IMR-90 (cell line): ENCODE results near the gene MMP24. TPM values are rescaled to one million over a fixed set of nuclear protein-coding genes. Genes with fewer than 3 reads are reported as not detected.
A peak's percentile ranks its signal among the peaks of the same experiment; 100 is the strongest.

Source experiments
- ATAC-seq: fragments of 200-7000 bp; cut with Tn5 transposase; 2 replicates; pipeline ENCODE4 v1.9.1; 2020; ENCODE audit warnings: low read depth, mild to moderate bottlenecking, moderate library complexity
- BruUV-seq: library from RNA; stranded (reverse); fragments of 400-500 nt; replicated peaks from 2 replicates; lab custom pipeline; 2021; lab: Mats Ljungman, UMichigan
- CTCF ChIA-PET: fragments of 300-600 bp; formaldehyde crosslinking; extraction: SDS; loops from one replicate; lab custom pipeline; 2021; ENCODE audit warnings: antibody characterized with exemption; lab: Yijun Ruan, JAX
- POLR2A ChIA-PET: fragments of 300-600 bp; sonication (Branson Sonifier 250); formaldehyde crosslinking; loops from one replicate; lab custom pipeline; 2022; ENCODE audit warnings: antibody characterized with exemption; ENCODE audit not compliant: unreplicated experiment; lab: Charles Lee
- DNase-seq: peaks from one replicate; pipeline ENCODE4 v3.0.0; 2013
- H2AFZ ChIP-seq: replicated peaks from 2 replicates; pipeline ENCODE3; 2013; ENCODE audit warnings: low read length, mild to moderate bottlenecking; ENCODE audit not compliant: poor library complexity
- H2AK5ac ChIP-seq: 2 replicates; pipeline ENCODE4 v1.6.1; 2013; ENCODE audit warnings: low read depth, low read length, inconsistent platforms
- H2AK9ac ChIP-seq: replicated peaks from 2 replicates; pipeline ENCODE3; 2013; ENCODE audit warnings: mild to moderate bottlenecking, low read depth, low read length, moderate library complexity; ENCODE audit not compliant: poor library complexity
- H2BK120ac ChIP-seq: 2 replicates; pipeline ENCODE4 v1.6.1; 2013; ENCODE audit warnings: low read depth, low read length, inconsistent platforms
- H2BK15ac ChIP-seq: 3 replicates; pipeline ENCODE4 v1.6.1; 2013; ENCODE audit warnings: low read depth, low read length, inconsistent platforms
- H2BK20ac ChIP-seq: 2 replicates; pipeline ENCODE4 v1.6.1; 2013; ENCODE audit warnings: low read depth, mild to moderate bottlenecking, inconsistent platforms, low read length, moderate library complexity
- H2BK5ac ChIP-seq: 2 replicates; pipeline ENCODE4 v1.6.1; 2013; ENCODE audit warnings: mild to moderate bottlenecking, low read depth, low read length, inconsistent platforms; ENCODE audit not compliant: poor library complexity, severe bottlenecking
- H3K14ac ChIP-seq: replicated peaks from 2 replicates; pipeline ENCODE4 v1.6.1; 2013; ENCODE audit warnings: low read depth, low read length, inconsistent platforms
- H3K18ac ChIP-seq: 2 replicates; pipeline ENCODE4 v1.6.1; 2013; ENCODE audit warnings: low read depth, low read length, control low read depth
- H3K23ac ChIP-seq: 2 replicates; pipeline ENCODE4 v1.6.1; 2013; ENCODE audit warnings: low read depth, low read length, inconsistent platforms
- H3K27ac ChIP-seq: 2 replicates; pipeline ENCODE4 v1.5.1; 2013; ENCODE audit warnings: mild to moderate bottlenecking, control low read depth, low read length; ENCODE audit not compliant: insufficient read depth
- H3K27me3 ChIP-seq: 2 replicates; pipeline ENCODE4 v1.6.1; 2013; ENCODE audit warnings: low read length; ENCODE audit not compliant: control insufficient read depth, insufficient read depth
- H3K36me3 ChIP-seq: 2 replicates; pipeline ENCODE4 v1.6.1; 2013; ENCODE audit warnings: low read length, mixed read lengths; ENCODE audit not compliant: control insufficient read depth, insufficient read depth
- H3K4ac ChIP-seq: 2 replicates; pipeline ENCODE4 v1.6.1; 2013; ENCODE audit warnings: low read depth, low read length, inconsistent platforms
- H3K4me1 ChIP-seq: 2 replicates; pipeline ENCODE4 v1.6.1; 2013; ENCODE audit warnings: low read length, mixed read lengths; ENCODE audit not compliant: control insufficient read depth, insufficient read depth
- H3K4me2 ChIP-seq: 2 replicates; pipeline ENCODE4 v1.6.1; 2013; ENCODE audit warnings: low read depth, mild to moderate bottlenecking, control low read depth, low read length, moderate library complexity
- H3K4me3 ChIP-seq: 2 replicates; pipeline ENCODE4 v1.5.1; 2013; ENCODE audit warnings: low read depth, mild to moderate bottlenecking, control low read depth, low read length, moderate library complexity; ENCODE audit not compliant: insufficient read depth
- H3K56ac ChIP-seq: 2 replicates; pipeline ENCODE4 v1.6.1; 2013; ENCODE audit warnings: low read length, inconsistent platforms; ENCODE audit not compliant: insufficient read depth; ENCODE audit errors: extremely low read depth
- H3K79me1 ChIP-seq, 2 experiments: 2 replicates each; pipeline ENCODE4 v1.6.1; 2013; ENCODE audit warnings: low read length in 2 of 2, inconsistent platforms in 1 of 2, low read depth in 1 of 2
- H3K9ac ChIP-seq: 2 replicates; pipeline ENCODE4 v1.6.1; 2013; ENCODE audit warnings: low read depth, low read length, control low read depth
- H3K9me1 ChIP-seq: 2 replicates; pipeline ENCODE4 v1.6.1; 2013; ENCODE audit warnings: low read length, inconsistent platforms; ENCODE audit not compliant: insufficient read depth
- H3K9me3 ChIP-seq: 2 replicates; pipeline ENCODE4 v1.6.1; 2013; ENCODE audit warnings: low read length; ENCODE audit not compliant: control insufficient read depth, insufficient read depth
- H4K20me1 ChIP-seq: 2 replicates; pipeline ENCODE4 v1.6.1; 2013; ENCODE audit warnings: low read length, inconsistent platforms; ENCODE audit not compliant: insufficient read depth
- H4K5ac ChIP-seq: 2 replicates; pipeline ENCODE4 v1.6.1; 2013; ENCODE audit warnings: mild to moderate bottlenecking, low read depth, low read length, control low read depth
- H4K8ac ChIP-seq, 2 experiments: 2 replicates each; pipeline ENCODE4 v1.6.1; 2013; ENCODE audit warnings: low read depth in 2 of 2, low read length in 2 of 2, control low read depth in 1 of 2, inconsistent platforms in 1 of 2
- H4K91ac ChIP-seq: 2 replicates; pipeline ENCODE4 v1.6.1; 2013; ENCODE audit warnings: low read depth, low read length, inconsistent platforms; ENCODE audit not compliant: insufficient read depth
- BHLHE40 ChIP-seq: fragments of 150-350 bp; IDR thresholded peaks from 2 replicates; pipeline ENCODE4 v1.6.1; 2016; ENCODE audit warnings: mild to moderate bottlenecking, low read depth, low read length
- CEBPB ChIP-seq: IDR thresholded peaks from 2 replicates; pipeline ENCODE4 v1.6.1; 2012; ENCODE audit warnings: low read depth, low read length, improper control_type of control experiment
- MXI1 ChIP-seq: IDR thresholded peaks from 2 replicates; pipeline ENCODE4 v1.6.1; 2012; ENCODE audit warnings: low read depth, mild to moderate bottlenecking, low read length, moderate library complexity, borderline replicate concordance
- NFE2L2 ChIP-seq: fragments of 150-350 bp; IDR thresholded peaks from 2 replicates; pipeline ENCODE4 v1.6.1; 2016; ENCODE audit warnings: low read depth, mild to moderate bottlenecking, low read length
- RFX5 ChIP-seq: IDR thresholded peaks from 2 replicates; pipeline ENCODE4 v1.8.0; 2012; ENCODE audit warnings: low read depth, mild to moderate bottlenecking, low read length, moderate library complexity
- SMC3 ChIP-seq: fragments of 150-350 bp; IDR thresholded peaks from 2 replicates; pipeline ENCODE4 v1.6.1; 2016; ENCODE audit warnings: low read depth, mild to moderate bottlenecking, antibody characterized with exemption, low read length, moderate library complexity
- WGBS, 2 experiments: methylation state at CpG; one replicate each; pipeline versions ENCODE4 v1.1.5 to v1.1.7; 2013; ENCODE audit warnings: missing lambda C conversion rate in 2 of 2; ENCODE audit not compliant: insufficient read length in 1 of 2; ENCODE audit errors: extremely low coverage in 2 of 2; 5-methylcytosine and 5-hydroxymethylcytosine counted together
- dilution Hi-C: fragments of 300-500 bp; cut with HindIII; formaldehyde crosslinking; loops from one replicate; pipeline ENCODE4 v1.14.3; 2018; ENCODE audit warnings: low sequenced_read_pairs; ENCODE audit not compliant: unreplicated experiment
- in situ Hi-C: fragments of 300-500 bp; cut with MboI; formaldehyde crosslinking; loops from 3 replicates; pipeline ENCODE4 v1.14.3; 2019; ENCODE audit warnings: low sequenced_read_pairs, inconsistent platforms, mixed read lengths
- intact Hi-C: fragments of 100-400 bp; cut with micrococcal nuclease; formaldehyde crosslinking; loops from 2 replicates; pipeline ENCODE4 v1.10.0; 2022
- polyA plus RNA-seq, 3 experiments: library from polyadenylated mRNA; depleted of rRNA; stranded (reverse); fragments of >200 nt; gene quantifications; 2 replicates each; pipeline ENCODE4 v1.2.3, GENCODE V29; 2012; ENCODE audit warnings: low replicate concordance in 1 of 3
- total RNA-seq: library from RNA; depleted of rRNA; stranded (reverse); fragments of >200 nt; gene quantifications from 2 replicates; pipeline ENCODE4 v1.2.3, GENCODE V29; 2012
- TF ChIP-seq, protein P1 (sequence below): conservative IDR thresholded peaks from 2 replicates; pipeline ENCODE4 v1.5.1; 2012; ENCODE audit warnings: mild to moderate bottlenecking, low read depth, low read length, improper control_type of control experiment
- TF ChIP-seq, protein P2 (sequence below): fragments of 150-350 bp; IDR thresholded peaks from 2 replicates; pipeline ENCODE4 v1.6.1; 2016; ENCODE audit warnings: low read depth, mild to moderate bottlenecking, low read length, moderate library complexity, borderline replicate concordance

Gene MMP24
- total and polyA plus RNA-seq, 2 of the 4 experiments (the other 2 are of a cell fraction) = 0.36 to 0.79 TPM

DNA sequence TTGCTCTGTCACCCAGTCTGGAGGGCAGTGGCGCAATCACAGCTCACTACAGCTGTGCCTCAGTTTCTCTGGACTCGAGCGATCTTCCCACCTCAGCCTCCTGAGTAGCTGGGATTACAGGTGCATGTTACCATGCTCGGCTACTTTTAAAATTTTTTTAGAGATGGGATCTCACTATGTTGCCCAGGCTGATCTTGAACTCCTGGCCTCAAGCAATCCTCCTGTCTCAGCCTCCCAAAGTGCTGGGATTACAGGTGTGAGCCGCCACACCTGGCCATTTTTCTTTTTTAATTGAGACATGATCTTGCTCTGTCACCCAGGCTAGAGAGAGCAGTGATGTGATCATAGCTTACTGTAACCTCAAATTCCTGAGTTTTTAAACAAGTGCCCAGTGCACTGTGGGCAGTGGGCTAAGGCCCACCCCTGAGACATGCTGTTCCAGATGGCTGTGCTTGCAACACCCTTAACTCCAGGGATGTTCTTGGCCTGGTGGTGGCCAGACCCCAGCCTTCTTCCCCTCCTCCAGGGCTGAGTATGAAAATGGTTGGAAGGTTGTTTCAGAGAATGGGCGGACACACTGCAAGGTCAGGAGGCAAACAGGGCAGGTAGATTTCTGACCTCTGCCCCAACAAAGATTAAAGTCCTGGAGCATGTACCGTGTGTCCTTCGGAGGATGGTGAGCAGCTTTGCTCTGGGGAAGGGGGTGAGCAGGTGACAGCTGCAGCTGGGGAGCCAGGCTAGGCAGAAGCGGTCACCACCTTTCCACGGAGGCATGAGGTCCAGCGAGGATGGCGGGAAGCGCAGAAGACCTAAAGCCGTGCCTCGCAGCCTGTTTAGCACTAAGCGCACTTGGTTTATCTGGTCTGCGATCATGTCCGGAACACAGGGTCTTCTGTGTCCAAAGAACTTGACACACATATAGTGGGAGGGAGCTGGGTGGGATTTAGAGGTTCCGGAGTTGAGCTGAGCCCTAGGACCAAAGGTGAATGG lies 67.1 kb downstream of the MMP24 start (continued):
- TF ChIP-seq, protein P1, sequence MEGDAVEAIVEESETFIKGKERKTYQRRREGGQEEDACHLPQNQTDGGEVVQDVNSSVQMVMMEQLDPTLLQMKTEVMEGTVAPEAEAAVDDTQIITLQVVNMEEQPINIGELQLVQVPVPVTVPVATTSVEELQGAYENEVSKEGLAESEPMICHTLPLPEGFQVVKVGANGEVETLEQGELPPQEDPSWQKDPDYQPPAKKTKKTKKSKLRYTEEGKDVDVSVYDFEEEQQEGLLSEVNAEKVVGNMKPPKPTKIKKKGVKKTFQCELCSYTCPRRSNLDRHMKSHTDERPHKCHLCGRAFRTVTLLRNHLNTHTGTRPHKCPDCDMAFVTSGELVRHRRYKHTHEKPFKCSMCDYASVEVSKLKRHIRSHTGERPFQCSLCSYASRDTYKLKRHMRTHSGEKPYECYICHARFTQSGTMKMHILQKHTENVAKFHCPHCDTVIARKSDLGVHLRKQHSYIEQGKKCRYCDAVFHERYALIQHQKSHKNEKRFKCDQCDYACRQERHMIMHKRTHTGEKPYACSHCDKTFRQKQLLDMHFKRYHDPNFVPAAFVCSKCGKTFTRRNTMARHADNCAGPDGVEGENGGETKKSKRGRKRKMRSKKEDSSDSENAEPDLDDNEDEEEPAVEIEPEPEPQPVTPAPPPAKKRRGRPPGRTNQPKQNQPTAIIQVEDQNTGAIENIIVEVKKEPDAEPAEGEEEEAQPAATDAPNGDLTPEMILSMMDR = no peak

DNA sequence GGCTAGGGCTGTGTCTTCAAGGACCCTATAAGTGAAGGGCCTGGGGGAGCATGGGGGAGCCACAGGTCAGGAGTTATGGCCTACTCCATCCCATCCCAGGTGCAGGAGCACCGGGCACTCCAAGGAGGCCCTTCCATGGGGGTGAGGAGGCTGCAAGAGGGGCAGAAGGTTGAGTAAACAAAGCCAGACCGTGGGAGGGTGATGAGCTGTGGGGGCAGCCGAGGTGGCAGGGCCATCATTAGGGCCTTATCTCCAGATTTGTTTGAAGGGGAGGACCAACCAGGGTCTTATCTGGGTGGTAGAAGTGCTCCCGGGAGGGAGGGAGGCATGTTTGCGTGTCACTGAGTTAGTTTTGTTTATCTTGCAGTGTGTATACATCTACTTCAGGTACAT lies 67.8 kb downstream of the MMP24 start:
- H3K27me3 ChIP-seq = peaks cover 2% of the 10 kb centered on the region
- no peaks in the 10 kb centered on the region for H4K20me1 ChIP-seq
- WGBS, 2 experiments = no CpG with 5 or more reads among the region's 5 CpGs
- H4K8ac ChIP-seq = no peak overlapping the region
- no peak overlapping the region for H3K56ac ChIP-seq
- H2BK5ac ChIP-seq = no peak overlapping the region
- no TSS peak for BruUV-seq
- no peaks in the 10 kb centered on the region for H3K9me3 ChIP-seq
- intact Hi-C loops = no loop called here
- H2BK20ac ChIP-seq = no peak overlapping the region
- no peak overlapping the region for H3K4me2 ChIP-seq
- in situ Hi-C loops = no loop called here
- H2BK15ac ChIP-seq = no peak overlapping the region
- H4K91ac ChIP-seq = no peak overlapping the region
- H3K14ac ChIP-seq = no peak overlapping the region
- dilution Hi-C loops = no loop called here
- no peak overlapping the region for H3K9ac ChIP-seq
- H3K9me1 ChIP-seq = no peaks in the 10 kb centered on the region
- ChIA-PET POLR2A (no interaction called here), CTCF (no interaction called here)
- no peak overlapping the region for H3K4ac ChIP-seq
- no peak overlapping the region for H3K27ac ChIP-seq
- peak overlapping the region; percentile 28 for H2AK9ac ChIP-seq
- DNase-seq (no peak), ATAC-seq (no peak)
- no peak overlapping the region for H4K5ac ChIP-seq
- H3K4me1 ChIP-seq = peaks cover 1% of the 10 kb centered on the region; the same call in 1 of the 2 replicates
- H3K36me3 ChIP-seq = no peaks in the 10 kb centered on the region
- H3K79me1 ChIP-seq = no peaks in the 10 kb centered on the region
- TF ChIP-seq CEBPB = no peak
- no peak for TF ChIP-seq NFE2L2
- TF ChIP-seq, protein P1 = no peak
- TF ChIP-seq SMC3 = no peak
- TF ChIP-seq MXI1 = no peak
- no peak for TF ChIP-seq RFX5
- TF ChIP-seq, protein P2, sequence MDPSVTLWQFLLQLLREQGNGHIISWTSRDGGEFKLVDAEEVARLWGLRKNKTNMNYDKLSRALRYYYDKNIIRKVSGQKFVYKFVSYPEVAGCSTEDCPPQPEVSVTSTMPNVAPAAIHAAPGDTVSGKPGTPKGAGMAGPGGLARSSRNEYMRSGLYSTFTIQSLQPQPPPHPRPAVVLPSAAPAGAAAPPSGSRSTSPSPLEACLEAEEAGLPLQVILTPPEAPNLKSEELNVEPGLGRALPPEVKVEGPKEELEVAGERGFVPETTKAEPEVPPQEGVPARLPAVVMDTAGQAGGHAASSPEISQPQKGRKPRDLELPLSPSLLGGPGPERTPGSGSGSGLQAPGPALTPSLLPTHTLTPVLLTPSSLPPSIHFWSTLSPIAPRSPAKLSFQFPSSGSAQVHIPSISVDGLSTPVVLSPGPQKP = no peak
- no peak for TF ChIP-seq BHLHE40
- H2BK120ac ChIP-seq = no peak overlapping the region
- H3K18ac ChIP-seq = no peak overlapping the region
- H3K4me3 ChIP-seq = no peak overlapping the region
- H2AK5ac ChIP-seq = no peak overlapping the region
- no peak overlapping the region for H3K23ac ChIP-seq
- H2AFZ ChIP-seq = peak overlapping the region; percentile 29
